HG03108 (cell line): ENCODE measurements around the gene SLC41A3.
"Not testable (repeated sequence)": the region's sequence is repeated elsewhere in the genome, so short reads cannot be mapped to it uniquely, and the experiment has no call there.

Source experiments
- ATAC-seq: cut with Tn5 transposase; IDR thresholded peaks from one replicate; pipeline ENCODE4 v1.9.1; 2021; ENCODE audit warnings: moderate library complexity; ENCODE audit not compliant: unreplicated experiment

SLC41A3 gene

GRCh38 chr3:126056681-126057500 is 27.0 kb downstream of the SLC41A3 start:
- ATAC-seq: no peak

GRCh38 chr3:126056088-126056487 is 27.8 kb downstream of the SLC41A3 start:
- no peak for ATAC-seq

GRCh38 chr3:126054870-126055269 is 29.1 kb downstream of the SLC41A3 start:
- ATAC-seq: no peak

- ATAC-seq: no peak
Observed at GRCh38 chr3:126053949-126054569, 29.9 kb downstream of the SLC41A3 start.

GRCh38 chr3:126053513-126053912 is 30.4 kb downstream of the SLC41A3 start:
- no peak for ATAC-seq

- ATAC-seq: no peak
Observed at GRCh38 chr3:126052196-126053058, 31.5 kb downstream of the SLC41A3 start.

GRCh38 chr3:126051741-126052140 is 32.2 kb downstream of the SLC41A3 start:
- ATAC-seq: no peak

- ATAC-seq: no peak
Observed at GRCh38 chr3:126051234-126051633, 32.7 kb downstream of the SLC41A3 start.

- ATAC-seq: no peak
Observed at GRCh38 chr3:126050626-126051025, 33.3 kb downstream of the SLC41A3 start.

GRCh38 chr3:126050050-126050392 is 33.9 kb downstream of the SLC41A3 start:
- no peak for ATAC-seq

GRCh38 chr3:126049289-126050049 is 34.5 kb downstream of the SLC41A3 start:
- no peak for ATAC-seq

GRCh38 chr3:126040386-126040785 is 43.5 kb downstream of the SLC41A3 start:
- no peak for ATAC-seq

- no peak for ATAC-seq
Observed at GRCh38 chr3:126039870-126040269, 44.1 kb downstream of the SLC41A3 start.

- ATAC-seq: not testable (repeated sequence)
Observed at GRCh38 chr3:126038791-126039190, 45.1 kb downstream of the SLC41A3 start.

- no peak for ATAC-seq
Observed at GRCh38 chr3:126036056-126036549, 47.8 kb downstream of the SLC41A3 start.

- ATAC-seq: no peak
Observed at GRCh38 chr3:126035362-126036050, 48.4 kb downstream of the SLC41A3 start.

GRCh38 chr3:126034481-126035361 is 49.2 kb downstream of the SLC41A3 start:
- ATAC-seq: no peak

- no peak for ATAC-seq
Observed at GRCh38 chr3:126033765-126034164, 50.2 kb downstream of the SLC41A3 start.
